ENCODE measurements around the gene C1QL1. TPM values are rescaled to one million over a fixed set of nuclear protein-coding genes. Genes with fewer than 3 reads are reported as not detected.

Gene C1QL1
- total RNA-seq, 4 donors from 2014 or later: not detected

GRCh38 chr17:44942456-44942855 lies 25.6 kb downstream of the C1QL1 start:
- TF ChIP-seq, protein P1, sequence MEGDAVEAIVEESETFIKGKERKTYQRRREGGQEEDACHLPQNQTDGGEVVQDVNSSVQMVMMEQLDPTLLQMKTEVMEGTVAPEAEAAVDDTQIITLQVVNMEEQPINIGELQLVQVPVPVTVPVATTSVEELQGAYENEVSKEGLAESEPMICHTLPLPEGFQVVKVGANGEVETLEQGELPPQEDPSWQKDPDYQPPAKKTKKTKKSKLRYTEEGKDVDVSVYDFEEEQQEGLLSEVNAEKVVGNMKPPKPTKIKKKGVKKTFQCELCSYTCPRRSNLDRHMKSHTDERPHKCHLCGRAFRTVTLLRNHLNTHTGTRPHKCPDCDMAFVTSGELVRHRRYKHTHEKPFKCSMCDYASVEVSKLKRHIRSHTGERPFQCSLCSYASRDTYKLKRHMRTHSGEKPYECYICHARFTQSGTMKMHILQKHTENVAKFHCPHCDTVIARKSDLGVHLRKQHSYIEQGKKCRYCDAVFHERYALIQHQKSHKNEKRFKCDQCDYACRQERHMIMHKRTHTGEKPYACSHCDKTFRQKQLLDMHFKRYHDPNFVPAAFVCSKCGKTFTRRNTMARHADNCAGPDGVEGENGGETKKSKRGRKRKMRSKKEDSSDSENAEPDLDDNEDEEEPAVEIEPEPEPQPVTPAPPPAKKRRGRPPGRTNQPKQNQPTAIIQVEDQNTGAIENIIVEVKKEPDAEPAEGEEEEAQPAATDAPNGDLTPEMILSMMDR (IDR thresholded peaks at IDR 0.05; ENCODE audit: low read depth): no peak

GRCh38 chr17:44941712-44942331 lies 26.3 kb downstream of the C1QL1 start:
- TF ChIP-seq, protein P1 (IDR thresholded peaks at IDR 0.05; ENCODE audit: low read depth): no peak

DNA sequence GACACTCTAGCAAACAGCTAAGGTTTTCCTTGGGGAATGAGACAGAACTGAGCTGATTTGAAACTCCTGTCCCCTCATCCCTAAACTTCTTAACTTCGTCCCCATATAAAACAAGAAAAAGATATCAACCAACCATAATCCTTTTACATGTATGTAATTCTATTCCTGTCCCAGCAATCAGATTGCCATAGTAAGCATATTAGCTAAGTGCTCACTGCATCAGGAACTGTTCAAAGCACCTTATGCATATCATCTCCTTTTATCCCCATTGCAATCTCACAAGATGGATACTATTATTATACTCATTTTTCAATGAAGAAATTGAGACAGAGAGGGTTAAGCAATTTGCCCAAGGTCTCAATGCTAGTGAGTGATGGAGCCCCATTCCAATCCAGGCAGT lies 27.3 kb downstream of the C1QL1 start:
- TF ChIP-seq, protein P1 (IDR thresholded peaks at IDR 0.05; ENCODE audit: low read depth): no peak

GRCh38 chr17:44940317-44940716 lies 27.8 kb downstream of the C1QL1 start:
- TF ChIP-seq, protein P1 (IDR thresholded peaks at IDR 0.05; ENCODE audit: low read depth): no peak

DNA sequence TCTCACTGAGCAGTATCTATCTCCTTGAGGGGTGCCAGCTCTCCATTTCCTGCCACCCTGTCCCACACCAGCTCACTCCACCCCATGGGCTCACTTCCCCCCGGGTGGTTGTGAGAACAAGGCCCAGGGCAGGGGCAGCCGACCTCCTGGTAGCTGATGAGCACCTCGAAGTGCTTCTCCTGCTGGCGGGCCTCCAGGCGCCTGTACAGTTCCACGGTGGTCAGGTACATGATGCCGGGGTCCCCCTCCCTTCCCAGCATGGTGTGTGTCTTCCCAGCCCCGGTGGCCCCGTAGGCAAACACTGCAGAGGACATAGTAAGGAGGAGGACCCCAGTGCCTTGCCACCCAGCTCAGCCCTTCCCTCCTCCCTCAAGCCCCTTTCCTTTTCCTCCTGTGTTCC lies 33.0 kb downstream of the C1QL1 start:
- TF ChIP-seq, protein P1 (IDR thresholded peaks at IDR 0.05; ENCODE audit: low read depth): no peak

GRCh38 chr17:44934745-44935105 lies 33.4 kb downstream of the C1QL1 start:
- TF ChIP-seq, protein P1 (IDR thresholded peaks at IDR 0.05; ENCODE audit: low read depth): no peak

- TF ChIP-seq, protein P1 (IDR thresholded peaks at IDR 0.05; ENCODE audit: low read depth): no peak
Measured at GRCh38 chr17:44933824-44934744, 34.0 kb downstream of the C1QL1 start.

Measured in subcutaneous adipose tissue (tissue), 4 donors.